Measurements from ENCODE around the gene COG2.

GRCh38 chr1:230612651-230613050 lies 29.6 kb upstream of the COG2 start:
- TF ChIP-seq EZH2 (IDR thresholded peaks at IDR 0.05; ENCODE audit: low read length, unreplicated experiment), result no peak
- TF ChIP-seq CTCF (conservative IDR thresholded peaks at IDR 0.05; ENCODE audit: low read depth, low read length), result no peak
